SK-N-SH treated with all-trans-retinoic acid at 6 μM for 48 hours (cell line): ENCODE results near the gene ASCL5.

Experiments used
- ATAC-seq: fragments of 200-7000 bp; cut with Tn5 transposase; 3 replicates; pipeline ENCODE4 v1.9.1; 2020; ENCODE audit warnings: mild to moderate bottlenecking, moderate library complexity
- ARNTL ChIP-seq: fragments of 450-650 bp; formaldehyde crosslinking; IDR thresholded peaks from 2 replicates; pipeline ENCODE4 v1.5.0; 2020; ENCODE audit warnings: low read depth, mild to moderate bottlenecking, moderate library complexity, borderline replicate concordance
- BACH2 ChIP-seq: fragments of 250-450 bp; sonication (Bioruptor Pico); IDR thresholded peaks from 2 replicates; pipeline ENCODE4 v1.9.0; 2021; ENCODE audit warnings: mild to moderate bottlenecking, borderline replicate concordance
- CREB5 ChIP-seq: fragments of 250-450 bp; sonication (Bioruptor Pico); IDR thresholded peaks from 2 replicates; pipeline ENCODE4 v1.5.1; 2020; ENCODE audit warnings: low read depth, mild to moderate bottlenecking, moderate library complexity
- CSDC2 ChIP-seq: fragments of 250-450 bp; sonication (Bioruptor Pico); IDR thresholded peaks from 2 replicates; pipeline ENCODE4 v1.5.0; 2020; ENCODE audit warnings: mild to moderate bottlenecking, moderate library complexity
- GLIS3 ChIP-seq: fragments of 250-450 bp; sonication (Bioruptor Pico); IDR thresholded peaks from 2 replicates; pipeline ENCODE4 v1.5.0; 2020; ENCODE audit warnings: mild to moderate bottlenecking, moderate library complexity
- ISL1 ChIP-seq: fragments of 250-450 bp; sonication (Bioruptor Pico); IDR thresholded peaks from 2 replicates; pipeline ENCODE4 v2.1.2; 2022; ENCODE audit warnings: mild to moderate bottlenecking, moderate library complexity
- OSR1 ChIP-seq: fragments of 250-450 bp; sonication (Bioruptor Pico); IDR thresholded peaks from 2 replicates; pipeline ENCODE4 v1.8.0; 2022; ENCODE audit warnings: moderate library complexity, mild to moderate bottlenecking, inconsistent platforms
- PPARA ChIP-seq: fragments of 250-450 bp; sonication (Bioruptor Pico); IDR thresholded peaks from 2 replicates; pipeline ENCODE4 v1.5.0; 2020; ENCODE audit warnings: mild to moderate bottlenecking, borderline replicate concordance
- RARB ChIP-seq: fragments of 250-450 bp; sonication (Bioruptor Pico); IDR thresholded peaks from 2 replicates; pipeline ENCODE4 v1.8.0; 2021; ENCODE audit warnings: mild to moderate bottlenecking, moderate library complexity
- SNAI2 ChIP-seq: fragments of 250-450 bp; sonication (Bioruptor Pico); IDR thresholded peaks from 2 replicates; pipeline ENCODE4 v1.5.0; 2020; ENCODE audit warnings: mild to moderate bottlenecking, moderate library complexity
- TCF4 ChIP-seq: fragments of 250-450 bp; sonication (Bioruptor Pico); IDR thresholded peaks from 2 replicates; pipeline ENCODE4 v1.8.0; 2021; ENCODE audit warnings: mild to moderate bottlenecking, moderate library complexity, borderline replicate concordance
- TOX ChIP-seq: fragments of 250-450 bp; sonication (Bioruptor Pico); IDR thresholded peaks from 2 replicates; pipeline ENCODE4 v1.8.0; 2021; ENCODE audit warnings: mild to moderate bottlenecking, moderate library complexity, borderline replicate concordance
- ZFP3 ChIP-seq: fragments of 250-450 bp; sonication (Bioruptor Pico); IDR thresholded peaks from 2 replicates; pipeline ENCODE4 v1.5.0; 2020; ENCODE audit warnings: mild to moderate bottlenecking, moderate library complexity
- ZNF565 ChIP-seq: fragments of 450-650 bp; formaldehyde crosslinking; conservative IDR thresholded peaks from 2 replicates; pipeline ENCODE4 v1.5.0; 2020; ENCODE audit warnings: low read depth, mild to moderate bottlenecking, moderate library complexity
- ZNF70 ChIP-seq: fragments of 450-650 bp; formaldehyde crosslinking; IDR thresholded peaks from 2 replicates; pipeline ENCODE4 v1.5.0; 2020; ENCODE audit warnings: mild to moderate bottlenecking, moderate library complexity
- ZNF8 ChIP-seq: fragments of 450-650 bp; formaldehyde crosslinking; IDR thresholded peaks from 2 replicates; pipeline ENCODE4 v1.5.0; 2020; ENCODE audit warnings: mild to moderate bottlenecking, moderate library complexity
- TF ChIP-seq, protein P1 (sequence below): fragments of 250-450 bp; sonication (Bioruptor Pico); IDR thresholded peaks from 2 replicates; pipeline ENCODE4 v1.8.0; 2020; ENCODE audit warnings: mild to moderate bottlenecking, moderate library complexity, borderline replicate concordance
- TF ChIP-seq, protein P2 (sequence below): fragments of 250-450 bp; sonication (Bioruptor Pico); IDR thresholded peaks from 2 replicates; pipeline ENCODE4 v1.8.0; 2021; ENCODE audit warnings: low read depth, mild to moderate bottlenecking, moderate library complexity, borderline replicate concordance
- TF ChIP-seq, protein P3 (sequence below): fragments of 250-450 bp; sonication (Bioruptor Pico); IDR thresholded peaks from 2 replicates; pipeline ENCODE4 v1.5.1; 2021; ENCODE audit warnings: mild to moderate bottlenecking, moderate library complexity
- TF ChIP-seq, protein P4 (sequence below): fragments of 250-450 bp; sonication (Bioruptor Pico); IDR thresholded peaks from 2 replicates; pipeline ENCODE4 v1.5.0; 2020; ENCODE audit warnings: mild to moderate bottlenecking, moderate library complexity

ASCL5 gene

GRCh38 chr1:201136355-201137023 is 9.5 kb upstream of the ASCL5 start:
- TF ChIP-seq ZNF565 (CRISPR knock-in tag) (no peak), BACH2 (CRISPR knock-in tag) (no peak), RARB (CRISPR knock-in tag) (no peak), GLIS3 (no peak), ZNF70 (CRISPR knock-in tag) (no peak), ISL1 (CRISPR knock-in tag) (no peak), SNAI2 (CRISPR knock-in tag) (no peak), ARNTL (no peak), ZFP3 (CRISPR knock-in tag) (no peak), ZNF8 (CRISPR knock-in tag) (no peak), PPARA (CRISPR knock-in tag) (no peak), CSDC2 (CRISPR knock-in tag) (no peak), TOX (no peak), OSR1 (CRISPR knock-in tag) (no peak)
- TF ChIP-seq, protein P1, sequence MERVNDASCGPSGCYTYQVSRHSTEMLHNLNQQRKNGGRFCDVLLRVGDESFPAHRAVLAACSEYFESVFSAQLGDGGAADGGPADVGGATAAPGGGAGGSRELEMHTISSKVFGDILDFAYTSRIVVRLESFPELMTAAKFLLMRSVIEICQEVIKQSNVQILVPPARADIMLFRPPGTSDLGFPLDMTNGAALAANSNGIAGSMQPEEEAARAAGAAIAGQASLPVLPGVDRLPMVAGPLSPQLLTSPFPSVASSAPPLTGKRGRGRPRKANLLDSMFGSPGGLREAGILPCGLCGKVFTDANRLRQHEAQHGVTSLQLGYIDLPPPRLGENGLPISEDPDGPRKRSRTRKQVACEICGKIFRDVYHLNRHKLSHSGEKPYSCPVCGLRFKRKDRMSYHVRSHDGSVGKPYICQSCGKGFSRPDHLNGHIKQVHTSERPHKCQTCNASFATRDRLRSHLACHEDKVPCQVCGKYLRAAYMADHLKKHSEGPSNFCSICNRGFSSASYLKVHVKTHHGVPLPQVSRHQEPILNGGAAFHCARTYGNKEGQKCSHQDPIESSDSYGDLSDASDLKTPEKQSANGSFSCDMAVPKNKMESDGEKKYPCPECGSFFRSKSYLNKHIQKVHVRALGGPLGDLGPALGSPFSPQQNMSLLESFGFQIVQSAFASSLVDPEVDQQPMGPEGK = no peak
- TF ChIP-seq, protein P2, sequence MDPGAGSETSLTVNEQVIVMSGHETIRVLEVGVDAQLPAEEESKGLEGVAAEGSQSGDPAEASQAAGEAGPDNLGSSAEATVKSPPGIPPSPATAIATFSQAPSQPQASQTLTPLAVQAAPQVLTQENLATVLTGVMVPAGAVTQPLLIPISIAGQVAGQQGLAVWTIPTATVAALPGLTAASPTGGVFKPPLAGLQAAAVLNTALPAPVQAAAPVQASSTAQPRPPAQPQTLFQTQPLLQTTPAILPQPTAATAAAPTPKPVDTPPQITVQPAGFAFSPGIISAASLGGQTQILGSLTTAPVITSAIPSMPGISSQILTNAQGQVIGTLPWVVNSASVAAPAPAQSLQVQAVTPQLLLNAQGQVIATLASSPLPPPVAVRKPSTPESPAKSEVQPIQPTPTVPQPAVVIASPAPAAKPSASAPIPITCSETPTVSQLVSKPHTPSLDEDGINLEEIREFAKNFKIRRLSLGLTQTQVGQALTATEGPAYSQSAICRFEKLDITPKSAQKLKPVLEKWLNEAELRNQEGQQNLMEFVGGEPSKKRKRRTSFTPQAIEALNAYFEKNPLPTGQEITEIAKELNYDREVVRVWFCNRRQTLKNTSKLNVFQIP (CRISPR knock-in tag) = no peak
- ATAC-seq = no peak

DNA sequence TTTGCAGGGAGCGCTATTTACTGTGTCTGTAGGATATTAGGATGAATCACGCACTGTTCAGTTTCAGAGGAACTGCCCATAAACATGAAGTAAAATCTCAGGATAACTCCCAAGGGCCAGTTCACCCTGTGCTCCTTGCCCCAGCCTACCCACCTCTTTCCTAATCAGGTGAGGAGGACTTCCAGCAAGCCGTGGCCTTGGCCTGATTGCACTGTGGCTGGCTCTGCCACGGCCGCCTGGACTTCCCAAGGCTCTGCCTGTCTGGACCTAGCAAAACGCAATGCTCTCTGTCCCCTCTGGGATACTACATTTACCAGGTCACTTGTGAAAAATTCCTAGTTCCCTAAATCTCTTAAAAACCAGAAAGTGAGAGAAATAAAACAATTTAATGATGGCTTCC is 7.4 kb upstream of the ASCL5 start:
- ATAC-seq = no peak
- TF ChIP-seq ZNF565 (CRISPR knock-in tag) (no peak), ARNTL (no peak), CSDC2 (CRISPR knock-in tag) (no peak), ISL1 (CRISPR knock-in tag) (no peak), ZNF70 (CRISPR knock-in tag) (no peak), GLIS3 (no peak), TCF4 (CRISPR knock-in tag) (no peak), CREB5 (CRISPR knock-in tag) (no peak), BACH2 (CRISPR knock-in tag) (no peak), ZFP3 (CRISPR knock-in tag) (no peak)
- TF ChIP-seq, protein P3, sequence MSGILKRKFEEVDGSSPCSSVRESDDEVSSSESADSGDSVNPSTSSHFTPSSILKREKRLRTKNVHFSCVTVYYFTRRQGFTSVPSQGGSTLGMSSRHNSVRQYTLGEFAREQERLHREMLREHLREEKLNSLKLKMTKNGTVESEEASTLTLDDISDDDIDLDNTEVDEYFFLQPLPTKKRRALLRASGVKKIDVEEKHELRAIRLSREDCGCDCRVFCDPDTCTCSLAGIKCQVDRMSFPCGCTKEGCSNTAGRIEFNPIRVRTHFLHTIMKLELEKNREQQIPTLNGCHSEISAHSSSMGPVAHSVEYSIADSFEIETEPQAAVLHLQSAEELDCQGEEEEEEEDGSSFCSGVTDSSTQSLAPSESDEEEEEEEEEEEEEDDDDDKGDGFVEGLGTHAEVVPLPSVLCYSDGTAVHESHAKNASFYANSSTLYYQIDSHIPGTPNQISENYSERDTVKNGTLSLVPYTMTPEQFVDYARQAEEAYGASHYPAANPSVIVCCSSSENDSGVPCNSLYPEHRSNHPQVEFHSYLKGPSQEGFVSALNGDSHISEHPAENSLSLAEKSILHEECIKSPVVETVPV (CRISPR knock-in tag) = no peak
- TF ChIP-seq, protein P1 = no peak
- TF ChIP-seq, protein P4, sequence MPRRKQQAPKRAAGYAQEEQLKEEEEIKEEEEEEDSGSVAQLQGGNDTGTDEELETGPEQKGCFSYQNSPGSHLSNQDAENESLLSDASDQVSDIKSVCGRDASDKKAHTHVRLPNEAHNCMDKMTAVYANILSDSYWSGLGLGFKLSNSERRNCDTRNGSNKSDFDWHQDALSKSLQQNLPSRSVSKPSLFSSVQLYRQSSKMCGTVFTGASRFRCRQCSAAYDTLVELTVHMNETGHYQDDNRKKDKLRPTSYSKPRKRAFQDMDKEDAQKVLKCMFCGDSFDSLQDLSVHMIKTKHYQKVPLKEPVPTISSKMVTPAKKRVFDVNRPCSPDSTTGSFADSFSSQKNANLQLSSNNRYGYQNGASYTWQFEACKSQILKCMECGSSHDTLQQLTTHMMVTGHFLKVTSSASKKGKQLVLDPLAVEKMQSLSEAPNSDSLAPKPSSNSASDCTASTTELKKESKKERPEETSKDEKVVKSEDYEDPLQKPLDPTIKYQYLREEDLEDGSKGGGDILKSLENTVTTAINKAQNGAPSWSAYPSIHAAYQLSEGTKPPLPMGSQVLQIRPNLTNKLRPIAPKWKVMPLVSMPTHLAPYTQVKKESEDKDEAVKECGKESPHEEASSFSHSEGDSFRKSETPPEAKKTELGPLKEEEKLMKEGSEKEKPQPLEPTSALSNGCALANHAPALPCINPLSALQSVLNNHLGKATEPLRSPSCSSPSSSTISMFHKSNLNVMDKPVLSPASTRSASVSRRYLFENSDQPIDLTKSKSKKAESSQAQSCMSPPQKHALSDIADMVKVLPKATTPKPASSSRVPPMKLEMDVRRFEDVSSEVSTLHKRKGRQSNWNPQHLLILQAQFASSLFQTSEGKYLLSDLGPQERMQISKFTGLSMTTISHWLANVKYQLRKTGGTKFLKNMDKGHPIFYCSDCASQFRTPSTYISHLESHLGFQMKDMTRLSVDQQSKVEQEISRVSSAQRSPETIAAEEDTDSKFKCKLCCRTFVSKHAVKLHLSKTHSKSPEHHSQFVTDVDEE (CRISPR knock-in tag) = no peak
